Measurements from ENCODE around the gene GIMAP8.

DNA sequence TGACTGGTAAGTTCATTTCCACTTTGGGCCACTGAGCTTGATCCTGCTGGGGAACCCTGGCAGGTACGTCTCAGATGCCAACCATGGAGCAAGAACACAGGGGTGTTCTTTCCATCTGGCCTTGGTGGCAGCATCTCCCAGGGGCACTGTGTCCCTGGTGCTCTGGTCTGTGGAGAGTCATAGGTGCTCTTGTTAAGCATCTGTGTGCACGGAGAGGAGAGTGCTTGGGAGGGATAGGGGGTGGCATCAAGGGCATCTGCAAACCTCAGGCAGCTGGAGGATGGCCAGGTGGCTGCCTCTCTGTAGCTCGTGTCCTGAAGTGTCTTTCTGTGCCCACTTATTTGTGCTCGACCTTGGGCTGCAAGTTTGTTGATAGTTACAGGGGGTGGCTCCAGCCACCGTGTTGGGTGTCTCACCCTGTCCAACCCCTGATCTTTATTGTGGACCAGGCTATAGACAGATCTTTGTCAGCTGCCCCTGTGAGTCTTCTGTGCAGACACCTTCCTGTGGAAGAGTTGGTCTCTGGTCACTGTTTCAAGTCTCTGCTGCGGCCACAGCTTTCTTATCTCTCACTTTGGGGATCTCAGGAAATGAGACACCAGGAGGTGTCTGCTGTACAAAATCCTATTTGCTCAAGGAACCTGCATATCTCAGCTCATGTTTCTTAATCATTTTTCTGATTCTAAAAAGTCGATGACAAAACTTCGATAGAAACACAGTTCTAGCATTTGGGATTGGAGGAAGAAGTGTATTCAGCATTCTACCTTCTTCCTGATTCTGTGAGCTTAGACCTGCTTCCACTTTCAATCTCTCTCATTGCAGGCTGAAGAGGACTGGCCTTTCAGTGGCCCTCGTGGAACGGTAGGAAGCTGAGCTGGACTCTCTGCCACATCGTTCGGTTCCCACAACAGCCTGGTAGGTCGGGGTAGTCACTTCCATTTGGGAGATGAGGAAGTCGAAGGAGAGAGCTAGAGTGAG is 17.2 kb upstream of the GIMAP8 start:
- TF ChIP-seq, protein P1, sequence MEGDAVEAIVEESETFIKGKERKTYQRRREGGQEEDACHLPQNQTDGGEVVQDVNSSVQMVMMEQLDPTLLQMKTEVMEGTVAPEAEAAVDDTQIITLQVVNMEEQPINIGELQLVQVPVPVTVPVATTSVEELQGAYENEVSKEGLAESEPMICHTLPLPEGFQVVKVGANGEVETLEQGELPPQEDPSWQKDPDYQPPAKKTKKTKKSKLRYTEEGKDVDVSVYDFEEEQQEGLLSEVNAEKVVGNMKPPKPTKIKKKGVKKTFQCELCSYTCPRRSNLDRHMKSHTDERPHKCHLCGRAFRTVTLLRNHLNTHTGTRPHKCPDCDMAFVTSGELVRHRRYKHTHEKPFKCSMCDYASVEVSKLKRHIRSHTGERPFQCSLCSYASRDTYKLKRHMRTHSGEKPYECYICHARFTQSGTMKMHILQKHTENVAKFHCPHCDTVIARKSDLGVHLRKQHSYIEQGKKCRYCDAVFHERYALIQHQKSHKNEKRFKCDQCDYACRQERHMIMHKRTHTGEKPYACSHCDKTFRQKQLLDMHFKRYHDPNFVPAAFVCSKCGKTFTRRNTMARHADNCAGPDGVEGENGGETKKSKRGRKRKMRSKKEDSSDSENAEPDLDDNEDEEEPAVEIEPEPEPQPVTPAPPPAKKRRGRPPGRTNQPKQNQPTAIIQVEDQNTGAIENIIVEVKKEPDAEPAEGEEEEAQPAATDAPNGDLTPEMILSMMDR (IDR thresholded peaks at IDR 0.05; ENCODE audit: low read length), result no peak
- no peak for TF ChIP-seq EZH2 (IDR thresholded peaks at IDR 0.05; ENCODE audit: borderline replicate concordance, low read length)

Data from OCI-LY1 (cell line).